ENCODE data around the gene LBP. TPM values are rescaled to one million over a fixed set of nuclear protein-coding genes. Genes with fewer than 3 reads are reported as not detected.

Gene LBP
- total RNA-seq, 1 donor = 1.8 TPM

- H3K4me2 ChIP-seq (ENCODE audit: insufficient read depth, low read length) = no peak overlapping the region
- H3K9me3 ChIP-seq (ENCODE audit: low read depth, low read length) = no peaks in the 10 kb centered on the region
- no peaks in the 10 kb centered on the region for H3K36me3 ChIP-seq (ENCODE audit: insufficient read depth, low read length)
- TF ChIP-seq CTCF (IDR thresholded peaks at IDR 0.05; ENCODE audit: extremely low read depth, low read depth, low read length) = no peak
- no peak overlapping the region for H3K4me3 ChIP-seq (ENCODE audit: insufficient read depth, low read length)
- no peak overlapping the region for H3K27ac ChIP-seq (ENCODE audit: low read depth, low read length)
- H3K79me2 ChIP-seq (ENCODE audit: insufficient read depth, low read length) = no peaks in the 10 kb centered on the region
- H2AFZ ChIP-seq (ENCODE audit: low read length) = no peak overlapping the region
- no peak for DNase-seq (ENCODE audit: insufficient read length, low spot score, missing footprints)
- H4K20me1 ChIP-seq (ENCODE audit: insufficient read depth, low read length) = no peaks in the 10 kb centered on the region
- H3K4me1 ChIP-seq (ENCODE audit: insufficient read depth, low read length) = no peaks in the 10 kb centered on the region
- peaks cover 6% of the 10 kb centered on the region for H3K27me3 ChIP-seq (ENCODE audit: insufficient read depth, low read length)
These were observed 21.1 kb upstream of the LBP start for GRCh38 chr20:38325167-38325566.

- Histone ChIP-seq H3K79me2 (ENCODE audit: insufficient read depth, low read length) (no peaks in the 10 kb centered on the region), H3K4me3 (ENCODE audit: insufficient read depth, low read length) (no peak overlapping the region), H4K20me1 (ENCODE audit: insufficient read depth, low read length) (no peaks in the 10 kb centered on the region), H3K4me1 (ENCODE audit: insufficient read depth, low read length) (no peaks in the 10 kb centered on the region), H3K4me2 (ENCODE audit: insufficient read depth, low read length) (no peak overlapping the region), H3K9me3 (ENCODE audit: low read depth, low read length) (no peaks in the 10 kb centered on the region), H3K36me3 (ENCODE audit: insufficient read depth, low read length) (no peaks in the 10 kb centered on the region), H2AFZ (ENCODE audit: low read length) (no peak overlapping the region), H3K27ac (ENCODE audit: low read depth, low read length) (no peak overlapping the region), H3K27me3 (ENCODE audit: insufficient read depth, low read length) (peaks cover 12% of the 10 kb centered on the region)
- no peak for TF ChIP-seq CTCF (IDR thresholded peaks at IDR 0.05; ENCODE audit: extremely low read depth, low read depth, low read length)
- DNase-seq (ENCODE audit: insufficient read length, low spot score, missing footprints) = no peak
These were observed 20.4 kb upstream of the LBP start for GRCh38 chr20:38325905-38326304.

GRCh38 chr20:38326309-38326708 lies 20.0 kb upstream of the LBP start:
- no peaks in the 10 kb centered on the region for H3K9me3 ChIP-seq (ENCODE audit: low read depth, low read length)
- H3K79me2 ChIP-seq (ENCODE audit: insufficient read depth, low read length) = no peaks in the 10 kb centered on the region
- H3K4me1 ChIP-seq (ENCODE audit: insufficient read depth, low read length) = no peaks in the 10 kb centered on the region
- TF ChIP-seq CTCF (IDR thresholded peaks at IDR 0.05; ENCODE audit: extremely low read depth, low read depth, low read length) = no peak
- no peaks in the 10 kb centered on the region for H3K36me3 ChIP-seq (ENCODE audit: insufficient read depth, low read length)
- H4K20me1 ChIP-seq (ENCODE audit: insufficient read depth, low read length) = no peaks in the 10 kb centered on the region
- no peak for DNase-seq (ENCODE audit: insufficient read length, low spot score, missing footprints)
- no peak overlapping the region for H3K4me3 ChIP-seq (ENCODE audit: insufficient read depth, low read length)
- peaks cover 13% of the 10 kb centered on the region for H3K27me3 ChIP-seq (ENCODE audit: insufficient read depth, low read length)
- no peak overlapping the region for H3K27ac ChIP-seq (ENCODE audit: low read depth, low read length)
- no peak overlapping the region for H2AFZ ChIP-seq (ENCODE audit: low read length)
- no peak overlapping the region for H3K4me2 ChIP-seq (ENCODE audit: insufficient read depth, low read length)

GRCh38 chr20:38330638-38331037 lies 15.6 kb upstream of the LBP start:
- Histone ChIP-seq H3K4me3 (ENCODE audit: insufficient read depth, low read length) (no peak overlapping the region), H3K79me2 (ENCODE audit: insufficient read depth, low read length) (no peaks in the 10 kb centered on the region), H3K4me1 (ENCODE audit: insufficient read depth, low read length) (no peaks in the 10 kb centered on the region), H4K20me1 (ENCODE audit: insufficient read depth, low read length) (no peaks in the 10 kb centered on the region), H3K9me3 (ENCODE audit: low read depth, low read length) (no peaks in the 10 kb centered on the region), H3K36me3 (ENCODE audit: insufficient read depth, low read length) (no peaks in the 10 kb centered on the region), H2AFZ (ENCODE audit: low read length) (no peak overlapping the region), H3K27me3 (ENCODE audit: insufficient read depth, low read length) (peaks cover 36% of the 10 kb centered on the region), H3K4me2 (ENCODE audit: insufficient read depth, low read length) (no peak overlapping the region), H3K27ac (ENCODE audit: low read depth, low read length) (no peak overlapping the region)
- TF ChIP-seq CTCF (IDR thresholded peaks at IDR 0.05; ENCODE audit: extremely low read depth, low read depth, low read length) = no peak
- DNase-seq (ENCODE audit: insufficient read length, low spot score, missing footprints) = no peak

All from osteoblast (primary cell).